ENCODE results near the gene RRAS.

GRCh38 chr19:49596407-49596806, 43.5 kb downstream of the RRAS start:
- TF ChIP-seq CTCF (IDR thresholded peaks at IDR 0.05; ENCODE audit: insufficient read depth, low read length) (no peak), GABPA (IDR thresholded peaks at IDR 0.05; ENCODE audit: low read depth) (no peak), POLR2AphosphoS5 (IDR thresholded peaks at IDR 0.05; ENCODE audit: low read depth) (no peak)
